ENCODE results near the gene IL16.

- no peak for TF ChIP-seq EP300 (IDR thresholded peaks at IDR 0.05; ENCODE audit: borderline replicate concordance)
- no peak for TF ChIP-seq REST (IDR thresholded peaks at IDR 0.05; ENCODE audit: low read depth)
- no peak for TF ChIP-seq MAX (IDR thresholded peaks at IDR 0.05)
- no peak for TF ChIP-seq USF1 (IDR thresholded peaks at IDR 0.05)
- no peak for TF ChIP-seq RAD21 (IDR thresholded peaks at IDR 0.05; ENCODE audit: low read depth)
- no peak for TF ChIP-seq CEBPB (IDR thresholded peaks at IDR 0.05)
- TF ChIP-seq ZBTB7A (IDR thresholded peaks at IDR 0.05; ENCODE audit: low read depth), result no peak
- no peak for TF ChIP-seq TEAD4 (IDR thresholded peaks at IDR 0.05)
- TF ChIP-seq TCF12 (IDR thresholded peaks at IDR 0.05; ENCODE audit: low read depth), result no peak
These were observed 68.7 kb downstream of the IL16 start for GRCh38 chr15:81265256-81265943.
